ENCODE measurements around the gene UBE2L6.

UBE2L6 gene

GRCh38 chr11:57596266-57596885 is 28.9 kb upstream of the UBE2L6 start:
- DNase-seq (ENCODE audit: low read depth) = no peak
- no peak for TF ChIP-seq CTCF (conservative IDR thresholded peaks at IDR 0.05; ENCODE audit: control insufficient read depth, insufficient read depth, low read depth, low read length)
- H3K4me3 ChIP-seq (ENCODE audit: control insufficient read depth, low read depth, low read length) = no peak overlapping the region

- no peak for TF ChIP-seq CTCF (conservative IDR thresholded peaks at IDR 0.05; ENCODE audit: control insufficient read depth, insufficient read depth, low read depth, low read length)
- no peak overlapping the region for H3K4me3 ChIP-seq (ENCODE audit: control insufficient read depth, low read depth, low read length)
- DNase-seq (ENCODE audit: low read depth) = no peak
Measured at GRCh38 chr11:57588046-57588710, 20.7 kb upstream of the UBE2L6 start.

GRCh38 chr11:57586711-57587245 is 19.3 kb upstream of the UBE2L6 start:
- DNase-seq (ENCODE audit: low read depth) = no peak
- no peak overlapping the region for H3K4me3 ChIP-seq (ENCODE audit: control insufficient read depth, low read depth, low read length)
- TF ChIP-seq CTCF (conservative IDR thresholded peaks at IDR 0.05; ENCODE audit: control insufficient read depth, insufficient read depth, low read depth, low read length) = no peak

- no peak overlapping the region for H3K4me3 ChIP-seq (ENCODE audit: control insufficient read depth, low read depth, low read length)
- no peak for DNase-seq (ENCODE audit: low read depth)
- TF ChIP-seq CTCF (conservative IDR thresholded peaks at IDR 0.05; ENCODE audit: control insufficient read depth, insufficient read depth, low read depth, low read length) = no peak
Measured at GRCh38 chr11:57585301-57585700, 17.8 kb upstream of the UBE2L6 start.

GRCh38 chr11:57584341-57584740 is 16.9 kb upstream of the UBE2L6 start:
- no peak for DNase-seq (ENCODE audit: low read depth)
- TF ChIP-seq CTCF (conservative IDR thresholded peaks at IDR 0.05; ENCODE audit: control insufficient read depth, insufficient read depth, low read depth, low read length) = no peak
- H3K4me3 ChIP-seq (ENCODE audit: control insufficient read depth, low read depth, low read length) = no peak overlapping the region

GRCh38 chr11:57574061-57574460 is 6.6 kb upstream of the UBE2L6 start:
- no peak for TF ChIP-seq CTCF (conservative IDR thresholded peaks at IDR 0.05; ENCODE audit: control insufficient read depth, insufficient read depth, low read depth, low read length)
- H3K4me3 ChIP-seq (ENCODE audit: control insufficient read depth, low read depth, low read length) = no peak overlapping the region
- DNase-seq (ENCODE audit: low read depth) = no peak

Measured in fibroblast of mammary gland (primary cell).